Measurements from ENCODE around the gene SLC6A9. TPM values are rescaled to one million over a fixed set of nuclear protein-coding genes. Genes with fewer than 3 reads are reported as not detected.

The SLC6A9 gene
- polyA plus RNA-seq, 3 donors = not detected

DNA sequence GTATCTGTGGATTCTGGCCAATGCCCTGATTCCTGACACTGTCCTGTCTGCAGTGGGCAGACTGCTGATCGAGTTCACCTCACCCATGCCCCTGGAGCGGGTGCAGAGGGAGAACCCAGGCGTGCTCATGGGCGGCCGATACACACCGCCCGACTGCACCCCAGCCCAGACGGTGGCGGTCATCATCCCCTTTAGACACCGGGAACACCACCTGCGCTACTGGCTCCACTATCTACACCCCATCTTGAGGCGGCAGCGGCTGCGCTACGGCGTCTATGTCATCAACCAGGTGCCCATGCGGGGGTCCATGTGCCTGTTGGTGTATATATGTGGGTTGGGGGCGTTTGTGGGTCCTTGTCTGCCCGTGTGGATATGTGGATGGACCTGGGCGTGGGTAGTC lies 49.6 kb downstream of the SLC6A9 start:
- Histone ChIP-seq H3K27me3 (ENCODE audit: control insufficient read depth in 2 of 2, insufficient read depth in 2 of 2, low read length in 2 of 2) (no peaks in the 10 kb centered on the region), H3K4me1 (ENCODE audit: control insufficient read depth in 1 of 2, insufficient read depth in 2 of 2, low read length in 2 of 2) (peaks cover 37 to 53% of the 10 kb centered on the region in 2 donors), H3K27ac (ENCODE audit: low read depth in 1 of 2, low read length in 2 of 2) (no peak overlapping the region), H3K9me3 (replicated peaks in 1 of 2; ENCODE audit: control insufficient read depth in 1 of 2, insufficient read depth in 1 of 2, low read length in 2 of 2) (no peaks in the 10 kb centered on the region), H4K20me1 (ENCODE audit: insufficient read depth, low read length) (peaks cover 27% of the 10 kb centered on the region), H3K9ac (ENCODE audit: insufficient read depth, low read length, poor library complexity, severe bottlenecking) (no peak overlapping the region), H3K4me2 (replicated peaks; ENCODE audit: extremely low read depth, low read length, poor library complexity, severe bottlenecking) (no peak overlapping the region), H2AFZ (ENCODE audit: insufficient read depth, low read depth, low read length, poor library complexity, severe bottlenecking) (no peak overlapping the region), H3K4me3 (replicated peaks in 1 of 3; ENCODE audit: low read depth in 2 of 3, low read length in 3 of 3) (no peak overlapping the region), H3K36me3 (replicated peaks in 1 of 2; ENCODE audit: control insufficient read depth in 1 of 2, insufficient read depth in 2 of 2, low read length in 2 of 2) (peaks cover 12 to 18% of the 10 kb centered on the region in 2 donors), H3K79me2 (ENCODE audit: insufficient read depth, low read length) (peaks cover 16% of the 10 kb centered on the region)
- TF ChIP-seq, protein P1, sequence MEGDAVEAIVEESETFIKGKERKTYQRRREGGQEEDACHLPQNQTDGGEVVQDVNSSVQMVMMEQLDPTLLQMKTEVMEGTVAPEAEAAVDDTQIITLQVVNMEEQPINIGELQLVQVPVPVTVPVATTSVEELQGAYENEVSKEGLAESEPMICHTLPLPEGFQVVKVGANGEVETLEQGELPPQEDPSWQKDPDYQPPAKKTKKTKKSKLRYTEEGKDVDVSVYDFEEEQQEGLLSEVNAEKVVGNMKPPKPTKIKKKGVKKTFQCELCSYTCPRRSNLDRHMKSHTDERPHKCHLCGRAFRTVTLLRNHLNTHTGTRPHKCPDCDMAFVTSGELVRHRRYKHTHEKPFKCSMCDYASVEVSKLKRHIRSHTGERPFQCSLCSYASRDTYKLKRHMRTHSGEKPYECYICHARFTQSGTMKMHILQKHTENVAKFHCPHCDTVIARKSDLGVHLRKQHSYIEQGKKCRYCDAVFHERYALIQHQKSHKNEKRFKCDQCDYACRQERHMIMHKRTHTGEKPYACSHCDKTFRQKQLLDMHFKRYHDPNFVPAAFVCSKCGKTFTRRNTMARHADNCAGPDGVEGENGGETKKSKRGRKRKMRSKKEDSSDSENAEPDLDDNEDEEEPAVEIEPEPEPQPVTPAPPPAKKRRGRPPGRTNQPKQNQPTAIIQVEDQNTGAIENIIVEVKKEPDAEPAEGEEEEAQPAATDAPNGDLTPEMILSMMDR (IDR thresholded peaks at IDR 0.05) = no peak
- no peak for DNase-seq
- Mint-ChIP-seq H3K4me1 (peaks cover 52% of the 10 kb centered on the region), H3K4me3 (no peak overlapping the region), H3K36me3 (peaks cover 22 to 26% of the 10 kb centered on the region in 2 donors), H3K27ac (no peak overlapping the region), H3K9me3 (peaks cover 0 to 2% (median 0%) of the 10 kb centered on the region in 7 donors), H3K27me3 (ENCODE audit: low read depth in 3 of 3) (peaks cover 4 to 6% (median 4%) of the 10 kb centered on the region in 3 donors)
- WGBS (ENCODE audit: insufficient coverage) = 93% methylated on average over 12 of the region's 20 CpGs
- intact Hi-C loops (cut with micrococcal nuclease) = no loop called here

DNA sequence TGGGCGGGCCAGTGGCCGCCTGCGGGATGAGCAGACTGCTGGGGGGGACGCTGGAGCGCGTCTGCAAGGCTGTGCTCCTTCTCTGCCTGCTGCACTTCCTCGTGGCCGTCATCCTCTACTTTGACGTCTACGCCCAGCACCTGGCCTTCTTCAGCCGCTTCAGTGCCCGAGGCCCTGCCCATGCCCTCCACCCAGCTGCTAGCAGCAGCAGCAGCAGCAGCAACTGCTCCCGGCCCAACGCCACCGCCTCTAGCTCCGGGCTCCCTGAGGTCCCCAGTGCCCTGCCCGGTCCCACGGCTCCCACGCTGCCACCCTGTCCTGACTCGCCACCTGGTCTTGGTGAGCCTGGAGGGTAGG lies 50.1 kb downstream of the SLC6A9 start:
- peaks cover 17 to 23% of the 10 kb centered on the region in 2 donors for H3K36me3 ChIP-seq (replicated peaks in 1 of 2; ENCODE audit: control insufficient read depth in 1 of 2, insufficient read depth in 2 of 2, low read length in 2 of 2)
- Mint-ChIP-seq H3K4me1 (peaks cover 57% of the 10 kb centered on the region), H3K9me3 (peaks cover 0 to 2% (median 0%) of the 10 kb centered on the region in 7 donors), H3K36me3 (peaks cover 27 to 31% of the 10 kb centered on the region in 2 donors), H3K27ac (no peak overlapping the region), H3K4me3 (no peak overlapping the region), H3K27me3 (ENCODE audit: low read depth in 3 of 3) (peaks cover 4 to 6% (median 4%) of the 10 kb centered on the region in 3 donors)
- TF ChIP-seq, protein P1 (IDR thresholded peaks at IDR 0.05) = no peak
- H3K27me3 ChIP-seq (ENCODE audit: control insufficient read depth in 2 of 2, insufficient read depth in 2 of 2, low read length in 2 of 2) = no peaks in the 10 kb centered on the region
- peaks cover 42 to 58% of the 10 kb centered on the region in 2 donors for H3K4me1 ChIP-seq (ENCODE audit: control insufficient read depth in 1 of 2, insufficient read depth in 2 of 2, low read length in 2 of 2)
- no peak for DNase-seq
- H3K27ac ChIP-seq (ENCODE audit: low read depth in 1 of 2, low read length in 2 of 2) = no peak overlapping the region
- H3K4me3 ChIP-seq (replicated peaks in 1 of 3; ENCODE audit: low read depth in 2 of 3, low read length in 3 of 3) = no peak overlapping the region
- intact Hi-C loops (cut with micrococcal nuclease) = no loop called here
- no peak overlapping the region for H2AFZ ChIP-seq (ENCODE audit: insufficient read depth, low read depth, low read length, poor library complexity, severe bottlenecking)
- H3K9me3 ChIP-seq (replicated peaks in 1 of 2; ENCODE audit: control insufficient read depth in 1 of 2, insufficient read depth in 1 of 2, low read length in 2 of 2) = no peaks in the 10 kb centered on the region
- H4K20me1 ChIP-seq (ENCODE audit: insufficient read depth, low read length) = peaks cover 32% of the 10 kb centered on the region
- WGBS (ENCODE audit: insufficient coverage) = 86% methylated on average over 19 of the region's 20 CpGs
- H3K9ac ChIP-seq (ENCODE audit: insufficient read depth, low read length, poor library complexity, severe bottlenecking) = no peak overlapping the region
- peaks cover 22% of the 10 kb centered on the region for H3K79me2 ChIP-seq (ENCODE audit: insufficient read depth, low read length)
- H3K4me2 ChIP-seq (replicated peaks; ENCODE audit: extremely low read depth, low read length, poor library complexity, severe bottlenecking) = no peak overlapping the region

All from CD14-positive monocyte (primary cell).